Measurements from ENCODE around the gene FZD8.

The FZD8 gene

DNA sequence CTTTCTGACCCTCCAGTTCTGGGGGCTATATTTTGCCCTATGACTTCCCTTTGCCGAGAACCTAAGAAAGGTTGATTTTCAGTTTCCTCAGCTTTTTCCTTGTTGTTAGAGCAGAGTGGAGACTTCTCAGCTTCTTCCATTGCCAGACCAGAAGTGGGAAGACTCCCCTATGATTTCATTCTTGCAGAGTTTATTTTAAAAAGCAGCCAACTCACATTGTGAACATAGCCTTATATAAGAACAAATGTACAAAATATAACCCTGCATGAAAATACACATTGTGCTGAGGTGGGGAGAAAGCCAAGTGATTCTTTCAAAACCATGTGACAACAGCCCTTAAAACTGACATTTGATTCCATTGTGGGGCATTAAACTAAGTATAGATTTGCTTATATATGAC is 33.8 kb upstream of the FZD8 start:
- H3K27ac ChIP-seq, result no peak overlapping the region
- TF ChIP-seq CTCF (conservative IDR thresholded peaks at IDR 0.05; ENCODE audit: low read depth), result no peak
- DNase-seq (ENCODE audit: low spot score), result no peak
- ChIA-PET POLR2A (ENCODE audit: low non-redundant PET) (no interaction called here), CTCF (interaction anchor here (0.7 kb wide), 1 partner anchor 18 kb away, joined by 6 read pairs; no protein-coding TSS in a partner anchor)

GRCh38 chr10:35674843-35675242 is 32.7 kb upstream of the FZD8 start:
- DNase-seq (ENCODE audit: low spot score), result no peak
- no peak overlapping the region for H3K27ac ChIP-seq
- ChIA-PET POLR2A (ENCODE audit: low non-redundant PET) (no interaction called here), CTCF (no interaction called here)
- no peak for TF ChIP-seq CTCF (conservative IDR thresholded peaks at IDR 0.05; ENCODE audit: low read depth)

DNA sequence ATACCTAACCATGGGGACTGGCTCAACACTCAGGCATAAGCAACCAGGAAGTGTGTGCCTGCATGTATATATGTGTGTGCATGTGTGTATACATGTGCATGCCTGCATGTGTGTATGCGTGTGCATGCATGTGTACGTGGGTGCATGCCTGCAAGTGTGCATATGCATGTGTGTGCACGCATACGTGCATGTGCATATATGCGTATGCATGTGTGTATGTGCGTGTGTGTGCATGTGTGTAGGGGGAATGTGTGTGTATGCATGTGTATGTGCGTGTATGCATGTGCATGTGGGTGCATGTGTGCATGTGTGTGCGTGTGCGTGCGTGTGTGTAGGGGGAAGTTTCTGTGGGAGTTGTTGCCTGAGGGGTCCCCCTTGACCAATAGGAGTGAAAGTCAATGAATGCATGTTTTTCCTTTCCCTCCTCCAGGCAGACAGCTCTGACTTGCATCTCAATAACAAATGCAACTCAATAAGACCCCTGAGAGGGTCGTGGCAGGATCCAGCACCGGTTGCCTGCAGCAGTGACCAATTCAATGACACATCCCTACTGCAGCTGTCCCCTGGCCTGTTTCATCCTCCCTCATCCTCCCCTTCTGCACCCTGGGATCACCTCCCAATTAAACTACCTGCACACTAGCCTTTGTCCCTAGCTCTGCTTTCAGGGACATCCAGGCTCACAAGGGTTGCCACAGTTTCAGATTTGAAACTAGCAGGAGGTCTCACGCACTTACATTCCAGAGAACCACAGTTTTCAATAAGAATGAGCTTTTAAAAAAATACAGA is 27.0 kb upstream of the FZD8 start:
- CTCF ChIA-PET, result interaction anchor here (0.6 kb wide), 1 partner anchor 1177 kb away, joined by 3 read pairs; no protein-coding TSS in a partner anchor

GRCh38 chr10:35667971-35668370 is 25.9 kb upstream of the FZD8 start:
- ChIA-PET POLR2A (ENCODE audit: low non-redundant PET) (no interaction called here), CTCF (interaction anchor here (0.6 kb wide), 1 partner anchor 1178 kb away, joined by 3 read pairs; no protein-coding TSS in a partner anchor)
- H3K27ac ChIP-seq, result no peak overlapping the region
- no peak for DNase-seq (ENCODE audit: low spot score)
- TF ChIP-seq CTCF (conservative IDR thresholded peaks at IDR 0.05; ENCODE audit: low read depth), result no peak

More for the DNA sequence above, 27.0 kb upstream of the FZD8 start:
- POLR2A ChIA-PET (ENCODE audit: low non-redundant PET), result no interaction called here
- no peak overlapping the region for H3K27ac ChIP-seq
- TF ChIP-seq CTCF (conservative IDR thresholded peaks at IDR 0.05; ENCODE audit: low read depth), result no peak
- no peak for DNase-seq (ENCODE audit: low spot score)

GRCh38 chr10:35667270-35667889 is 25.3 kb upstream of the FZD8 start:
- ChIA-PET POLR2A (ENCODE audit: low non-redundant PET) (no interaction called here), CTCF (no interaction called here)
- H3K27ac ChIP-seq, result no peak overlapping the region
- DNase-seq (ENCODE audit: low spot score), result no peak
- no peak for TF ChIP-seq CTCF (conservative IDR thresholded peaks at IDR 0.05; ENCODE audit: low read depth)

GRCh38 chr10:35661236-35661635 is 19.1 kb upstream of the FZD8 start:
- no peak for DNase-seq (ENCODE audit: low spot score)
- TF ChIP-seq CTCF (conservative IDR thresholded peaks at IDR 0.05; ENCODE audit: low read depth), result no peak
- ChIA-PET POLR2A (ENCODE audit: low non-redundant PET) (no interaction called here), CTCF (no interaction called here)
- H3K27ac ChIP-seq, result no peak overlapping the region

Data from RWPE1 (cell line).